PFSK-1 (cell line): ENCODE results near the gene AKAP13.

Source experiments
- FOXP2 ChIP-seq: optimal IDR thresholded peaks from 2 replicates; pipeline ENCODE3; 2011; ENCODE audit warnings: borderline replicate concordance, control low read depth, inconsistent platforms; ENCODE audit not compliant: insufficient read depth; ENCODE audit errors: extremely low read length, extremely low read depth
- POLR2AphosphoS5 ChIP-seq: IDR thresholded peaks from 2 replicates; pipeline ENCODE4 v1.6.1; 2012; ENCODE audit warnings: low read depth, mild to moderate bottlenecking, control low read depth, low read length, moderate library complexity
- SIN3A ChIP-seq: IDR thresholded peaks from 2 replicates; pipeline ENCODE4 v1.6.1; 2012; ENCODE audit warnings: mild to moderate bottlenecking, low read length, moderate library complexity, borderline replicate concordance; ENCODE audit not compliant: insufficient read depth
- TAF1 ChIP-seq: IDR thresholded peaks from 2 replicates; pipeline ENCODE4 v1.6.1; 2012; ENCODE audit warnings: low read length, control low read depth, borderline replicate concordance; ENCODE audit not compliant: insufficient read depth
- TF ChIP-seq, protein P1 (sequence below), 2 experiments: IDR thresholded peaks; 2 replicates each; pipeline versions ENCODE4 v1.6.1 to v1.8.0; 2011 to 2012; ENCODE audit warnings: low read depth in 2 of 2, low read length in 2 of 2, control low read depth in 1 of 2, inconsistent platforms in 1 of 2, mild to moderate bottlenecking in 1 of 2, moderate library complexity in 1 of 2; ENCODE audit not compliant: insufficient read depth in 1 of 2

The AKAP13 gene

DNA sequence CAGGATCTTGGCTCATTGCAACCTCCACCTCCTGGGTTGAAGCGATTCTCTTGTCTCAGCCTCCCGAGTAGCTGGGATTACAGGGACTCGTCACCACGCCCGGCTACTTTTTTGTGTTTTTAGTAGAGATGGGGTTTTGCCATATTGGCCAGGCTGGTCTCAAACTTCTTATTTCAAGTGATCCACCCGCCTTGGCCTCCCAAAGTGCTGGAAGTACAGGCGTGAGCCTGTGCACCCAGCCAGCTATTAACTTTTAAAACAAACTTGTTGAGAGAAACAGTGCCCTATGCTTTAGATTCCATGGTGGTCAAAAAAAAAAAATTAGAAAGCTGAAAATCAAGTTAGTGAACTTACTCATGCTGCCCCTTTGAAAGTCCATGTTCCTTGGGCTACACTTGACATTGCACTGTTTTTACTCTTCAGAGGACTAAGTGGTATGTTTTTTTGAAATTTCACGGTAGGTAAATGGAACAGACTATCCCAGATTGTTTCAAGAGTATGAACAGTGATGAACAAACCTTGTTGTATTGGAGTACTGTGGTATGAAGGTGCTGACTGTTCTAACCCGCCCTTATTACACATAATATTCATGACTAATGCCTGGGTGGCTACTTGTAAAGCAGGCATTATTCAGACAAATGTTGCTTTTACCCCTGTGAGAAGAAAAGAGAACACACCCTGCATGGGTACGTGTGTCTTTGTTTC lies 207.5 kb downstream of the AKAP13 start:
- TF ChIP-seq SIN3A: no peak
- TF ChIP-seq POLR2AphosphoS5: no peak
- TF ChIP-seq TAF1: no peak
- TF ChIP-seq, protein P1, sequence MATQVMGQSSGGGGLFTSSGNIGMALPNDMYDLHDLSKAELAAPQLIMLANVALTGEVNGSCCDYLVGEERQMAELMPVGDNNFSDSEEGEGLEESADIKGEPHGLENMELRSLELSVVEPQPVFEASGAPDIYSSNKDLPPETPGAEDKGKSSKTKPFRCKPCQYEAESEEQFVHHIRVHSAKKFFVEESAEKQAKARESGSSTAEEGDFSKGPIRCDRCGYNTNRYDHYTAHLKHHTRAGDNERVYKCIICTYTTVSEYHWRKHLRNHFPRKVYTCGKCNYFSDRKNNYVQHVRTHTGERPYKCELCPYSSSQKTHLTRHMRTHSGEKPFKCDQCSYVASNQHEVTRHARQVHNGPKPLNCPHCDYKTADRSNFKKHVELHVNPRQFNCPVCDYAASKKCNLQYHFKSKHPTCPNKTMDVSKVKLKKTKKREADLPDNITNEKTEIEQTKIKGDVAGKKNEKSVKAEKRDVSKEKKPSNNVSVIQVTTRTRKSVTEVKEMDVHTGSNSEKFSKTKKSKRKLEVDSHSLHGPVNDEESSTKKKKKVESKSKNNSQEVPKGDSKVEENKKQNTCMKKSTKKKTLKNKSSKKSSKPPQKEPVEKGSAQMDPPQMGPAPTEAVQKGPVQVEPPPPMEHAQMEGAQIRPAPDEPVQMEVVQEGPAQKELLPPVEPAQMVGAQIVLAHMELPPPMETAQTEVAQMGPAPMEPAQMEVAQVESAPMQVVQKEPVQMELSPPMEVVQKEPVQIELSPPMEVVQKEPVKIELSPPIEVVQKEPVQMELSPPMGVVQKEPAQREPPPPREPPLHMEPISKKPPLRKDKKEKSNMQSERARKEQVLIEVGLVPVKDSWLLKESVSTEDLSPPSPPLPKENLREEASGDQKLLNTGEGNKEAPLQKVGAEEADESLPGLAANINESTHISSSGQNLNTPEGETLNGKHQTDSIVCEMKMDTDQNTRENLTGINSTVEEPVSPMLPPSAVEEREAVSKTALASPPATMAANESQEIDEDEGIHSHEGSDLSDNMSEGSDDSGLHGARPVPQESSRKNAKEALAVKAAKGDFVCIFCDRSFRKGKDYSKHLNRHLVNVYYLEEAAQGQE (IDR thresholded peaks at IDR 0.05; ENCODE audit: insufficient read depth in 1 of 2, low read depth in 2 of 2, low read length in 2 of 2): no peak
- TF ChIP-seq FOXP2: no peak

GRCh38 chr15:85588677-85589076 lies 208.3 kb downstream of the AKAP13 start:
- TF ChIP-seq POLR2AphosphoS5: no peak
- TF ChIP-seq, protein P1 (IDR thresholded peaks at IDR 0.05; ENCODE audit: insufficient read depth in 1 of 2, low read depth in 2 of 2, low read length in 2 of 2): no peak
- no peak for TF ChIP-seq FOXP2
- no peak for TF ChIP-seq SIN3A
- no peak for TF ChIP-seq TAF1

GRCh38 chr15:85589851-85590250 lies 209.4 kb downstream of the AKAP13 start:
- TF ChIP-seq SIN3A (no peak), TAF1 (no peak), FOXP2 (no peak), POLR2AphosphoS5 (no peak)
- TF ChIP-seq, protein P1 (IDR thresholded peaks at IDR 0.05; ENCODE audit: insufficient read depth in 1 of 2, low read depth in 2 of 2, low read length in 2 of 2): no peak

DNA sequence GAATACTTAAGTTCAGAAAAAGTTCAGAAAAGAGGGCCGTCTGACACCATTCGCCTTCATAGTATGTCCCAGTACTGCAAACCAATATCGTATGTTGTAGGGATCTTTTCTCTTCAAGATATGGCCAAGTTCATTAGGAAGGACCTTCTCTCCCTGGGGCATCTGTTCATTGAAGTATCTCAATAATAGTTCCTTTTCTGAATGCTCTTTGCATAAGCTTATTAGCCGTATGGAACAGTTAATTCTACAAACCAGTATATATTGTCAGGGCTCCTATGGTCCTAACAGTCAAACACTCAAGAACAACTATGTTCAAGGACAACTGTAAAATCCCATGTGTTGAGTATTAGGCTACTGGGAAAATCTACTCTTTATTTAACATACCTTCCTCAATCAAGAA lies 211.2 kb downstream of the AKAP13 start:
- TF ChIP-seq SIN3A: no peak
- TF ChIP-seq, protein P1 (IDR thresholded peaks at IDR 0.05; ENCODE audit: insufficient read depth in 1 of 2, low read depth in 2 of 2, low read length in 2 of 2): no peak
- no peak for TF ChIP-seq POLR2AphosphoS5
- TF ChIP-seq FOXP2: no peak
- no peak for TF ChIP-seq TAF1

GRCh38 chr15:85592148-85592547 lies 211.7 kb downstream of the AKAP13 start:
- TF ChIP-seq, protein P1 (IDR thresholded peaks at IDR 0.05; ENCODE audit: insufficient read depth in 1 of 2, low read depth in 2 of 2, low read length in 2 of 2): no peak
